Gastrocnemius medialis (tissue), 4 donors: ENCODE results near the gene ZNF608. TPM values are rescaled to one million over a fixed set of nuclear protein-coding genes. Genes with fewer than 3 reads are reported as not detected.

Source experiments
- ATAC-seq, 2 donors: fragments of 150-250 bp; one replicate each; pipeline ENCODE4 v1.9.1; 2016
- DNase-seq, 2 donors: peaks; one replicate each; pipeline ENCODE4 v3.0.0-alpha.2; 2019
- H3K27ac ChIP-seq, 4 donors: fragments of 200-600 bp; sonication (generic); 1 replicate in 1 of 4; 2 replicates in 3 of 4; pipeline ENCODE4 v1.5.1; 2016 to 2018; ENCODE audit warnings: mild to moderate bottlenecking in 2 of 4, moderate library complexity in 1 of 4
- H3K27me3 ChIP-seq, 3 donors: fragments of 200-600 bp; sonication (generic) in 2 of 3; 1 replicate in 1 of 3; 2 replicates in 2 of 3; pipeline versions ENCODE4 v1.5.1 to v1.6.0; 2016 to 2019; ENCODE audit warnings: mild to moderate bottlenecking in 1 of 3, moderate library complexity in 1 of 3
- H3K36me3 ChIP-seq, 2 donors: fragments of 200-600 bp; sonication (generic) in 1 of 2; one replicate each; pipeline ENCODE4 v1.5.1; 2017 to 2018
- H3K4me1 ChIP-seq, 2 donors: fragments of 200-600 bp; sonication (generic) in 1 of 2; one replicate each; pipeline ENCODE4 v1.5.1; 2016 to 2017; ENCODE audit warnings: mild to moderate bottlenecking in 2 of 2
- H3K4me3 ChIP-seq, 4 donors: fragments of 200-600 bp; sonication (generic) in 3 of 4; 1 replicate in 1 of 4; 2 replicates in 3 of 4; pipeline ENCODE4 v1.5.1; 2016 to 2019; ENCODE audit warnings: mild to moderate bottlenecking in 2 of 4
- H3K9me3 ChIP-seq, 3 donors: fragments of 200-600 bp; sonication (generic) in 2 of 3; 1 replicate in 1 of 3; 2 replicates in 2 of 3; pipeline ENCODE4 v1.5.1; 2016 to 2019
- CTCF ChIP-seq, 5 experiments: fragments of 450-650 bp in 3 of 5; fragments of 200-600 bp in 2 of 5; sonication (generic) in 2 of 5; IDR thresholded peaks in 4 of 5; conservative IDR thresholded peaks in 1 of 5; 1 replicate in 4 of 5; 2 replicates in 1 of 5; pipeline ENCODE4 v1.5.1; 2016 to 2019; ENCODE audit warnings: antibody characterized with exemption in 5 of 5, mild to moderate bottlenecking in 3 of 5, moderate library complexity in 3 of 5
- POLR2A ChIP-seq, 2 donors: fragments of 450-650 bp; IDR thresholded peaks; one replicate each; pipeline ENCODE4 v1.6.1; 2017; ENCODE audit warnings: antibody characterized with exemption in 2 of 2, mild to moderate bottlenecking in 2 of 2, moderate library complexity in 2 of 2
- in situ Hi-C, 4 donors: fragments of 200-750 bp; cut with MboI; loops; one replicate each; pipeline versions ENCODE4 v1.15.0 to v1.8.0; 2017; ENCODE audit warnings: low sequenced_read_pairs in 4 of 4
- intact Hi-C: fragments of 100-400 bp; cut with DNase I; formaldehyde crosslinking; loops from one replicate; pipeline ENCODE4 v1.15.1; 2023; ENCODE audit warnings: low total_unique reads
- total RNA-seq, 4 donors: library from RNA; depleted of rRNA; stranded (reverse); fragments of >200 nt; gene quantifications; one replicate each; pipeline versions ENCODE4 v1.1.0 to v1.2.3, GENCODE V29; 2016

ZNF608 gene
- total RNA-seq, 4 donors from 2014 or later = 7.3 to 27.4 (median 17.5) TPM

DNA sequence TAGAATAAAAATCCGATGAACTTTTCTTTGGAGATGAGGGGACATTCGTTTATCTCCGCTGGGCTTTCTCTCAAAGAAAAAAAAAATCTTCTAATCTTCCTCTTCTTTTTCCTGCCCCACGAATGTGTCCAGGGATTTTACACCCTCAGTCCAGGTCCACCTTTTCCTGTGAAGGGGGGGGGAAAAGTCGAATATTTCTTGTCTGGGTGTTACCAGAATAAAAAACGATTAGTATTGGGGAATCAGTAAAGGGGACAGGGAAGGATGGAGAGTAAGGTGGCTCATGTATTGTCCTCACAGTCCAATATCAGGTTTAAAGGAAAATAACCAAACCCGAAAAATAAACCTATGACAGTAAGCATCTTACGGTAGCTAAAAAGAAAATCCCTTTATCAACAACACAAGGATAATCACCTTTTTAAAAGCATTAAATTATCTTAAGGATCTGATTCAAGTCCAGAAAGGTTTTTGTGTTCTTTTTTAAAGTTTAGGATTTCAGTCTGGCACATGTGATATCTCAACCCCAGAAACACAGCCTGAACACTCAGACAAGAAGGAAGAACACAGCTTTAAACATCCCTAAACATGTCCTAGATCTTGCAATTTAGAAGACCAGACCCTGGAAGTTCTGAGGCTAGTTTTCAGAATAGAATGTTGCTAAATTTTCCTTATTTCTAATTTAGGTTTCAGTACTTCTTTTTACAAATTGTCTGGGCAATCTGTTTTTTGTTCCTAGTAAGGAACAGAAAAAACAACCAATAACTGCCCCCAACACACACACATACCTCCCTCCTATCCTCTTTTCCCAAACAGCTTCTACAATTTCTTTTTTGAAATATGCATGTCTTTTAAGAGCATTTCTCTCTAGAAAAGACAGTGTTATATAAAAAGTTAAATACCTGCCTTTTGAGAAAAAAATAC, 1.2 kb downstream of the ZNF608 start:
- H3K9me3 ChIP-seq = no peaks in the 10 kb centered on the region
- DNase-seq (no peak), ATAC-seq (no peak)
- H3K4me3 ChIP-seq = peak overlapping the region; percentile 63 to 81 (median 71)
- H3K27me3 ChIP-seq = no peaks in the 10 kb centered on the region
- no peaks in the 10 kb centered on the region for H3K36me3 ChIP-seq
- peaks cover 45 to 50% of the 10 kb centered on the region in 2 donors for H3K4me1 ChIP-seq
- H3K27ac ChIP-seq = peak overlapping the region; percentile 87 to 96 (median 92)
- in situ Hi-C loops (loop anchor here in 3 of 4 donors (5.0 to 25.0 kb wide), 5 partner anchors 90 to 742 kb away; no protein-coding TSS in a partner anchor), intact Hi-C loops (loop anchor here (5.0 to 10.0 kb wide), 4 partner anchors 82 to 670 kb away; no protein-coding TSS in a partner anchor)
- TF ChIP-seq POLR2A (IDR thresholded peaks at IDR 0.05) = no peak
- TF ChIP-seq CTCF (IDR thresholded peaks at IDR 0.05 in 4 of 5, conservative IDR thresholded peaks at IDR 0.05 in 1 of 5) = no peak

DNA sequence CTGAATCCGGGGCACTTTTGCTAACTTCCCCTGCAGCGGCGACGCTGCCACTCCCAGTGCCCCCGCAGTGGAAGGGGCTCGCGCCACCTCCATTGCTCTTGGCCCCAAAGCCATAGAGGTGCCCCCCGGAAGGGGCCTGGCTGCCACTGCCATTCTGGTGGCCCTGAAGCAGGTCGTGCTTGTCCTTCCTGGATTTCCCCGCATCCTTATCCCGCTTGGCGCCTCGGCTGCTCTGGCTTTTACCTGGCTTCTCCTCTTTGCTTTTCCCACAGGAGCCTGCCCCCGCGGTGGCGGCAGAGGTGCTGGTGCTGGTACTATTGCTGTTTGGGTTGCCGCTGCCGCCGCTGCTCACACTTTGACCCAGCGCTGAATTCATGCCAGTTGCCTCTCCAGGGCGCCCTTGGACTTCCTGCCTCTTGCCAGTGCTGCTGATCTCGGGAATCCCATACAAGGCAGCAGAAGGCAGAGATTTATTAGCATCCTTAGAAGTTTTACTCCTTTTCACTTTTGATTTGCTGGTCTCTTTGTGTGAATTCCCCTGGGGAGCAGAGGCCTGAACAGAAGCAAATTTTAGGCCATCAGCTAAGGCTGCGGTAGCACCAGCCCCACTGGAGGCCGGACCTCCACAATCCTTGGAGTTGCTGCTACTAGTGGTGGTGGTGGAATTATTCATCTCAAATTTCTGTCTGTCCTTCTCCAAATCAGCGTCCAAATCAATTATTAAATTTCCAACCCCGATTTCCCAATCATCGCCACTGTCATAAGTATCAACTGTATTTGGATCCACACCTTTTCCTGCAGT, 2.1 kb downstream of the ZNF608 start:
- ATAC-seq (no peak), DNase-seq (peak; percentile 39 to 64)
- no peaks in the 10 kb centered on the region for H3K36me3 ChIP-seq
- peaks cover 51 to 53% of the 10 kb centered on the region in 2 donors for H3K4me1 ChIP-seq
- in situ Hi-C loops = loop anchor here in 3 of 4 donors (10.0 to 25.0 kb wide), 4 partner anchors 90 to 743 kb away; no protein-coding TSS in a partner anchor
- H3K9me3 ChIP-seq = no peaks in the 10 kb centered on the region
- TF ChIP-seq POLR2A (IDR thresholded peaks at IDR 0.05) (no peak), CTCF (IDR thresholded peaks at IDR 0.05 in 4 of 5, conservative IDR thresholded peaks at IDR 0.05 in 1 of 5) (no peak)
- H3K27ac ChIP-seq = peak overlapping the region; percentile 87 to 96 (median 92)
- intact Hi-C loops = loop anchor here (10.0 kb wide), 1 partner anchor 670 kb away; no protein-coding TSS in a partner anchor
- peak overlapping the region; percentile 63 to 81 (median 71) for H3K4me3 ChIP-seq
- H3K27me3 ChIP-seq = no peaks in the 10 kb centered on the region

GRCh38 chr5:124743602-124744169, 2.8 kb downstream of the ZNF608 start:
- in situ Hi-C loops = loop anchor here in 3 of 4 donors (10.0 to 25.0 kb wide), 4 partner anchors 89 to 744 kb away; no protein-coding TSS in a partner anchor
- ATAC-seq = peak; percentile 60 to 67

More at GRCh38 chr5:124743602-124744169, 2.8 kb downstream of the ZNF608 start:
- Histone ChIP-seq H3K4me1 (peaks cover 56 to 59% of the 10 kb centered on the region in 2 donors), H3K36me3 (no peaks in the 10 kb centered on the region), H3K9me3 (no peaks in the 10 kb centered on the region), H3K4me3 (peak overlapping the region; percentile 63 to 81 (median 71)), H3K27ac (peak overlapping the region; percentile 87 to 96 (median 92)), H3K27me3 (no peaks in the 10 kb centered on the region)
- intact Hi-C loops = loop anchor here (10.0 kb wide), 1 partner anchor 671 kb away; no protein-coding TSS in a partner anchor
- TF ChIP-seq CTCF (IDR thresholded peaks at IDR 0.05 in 4 of 5, conservative IDR thresholded peaks at IDR 0.05 in 1 of 5) (no peak), POLR2A (IDR thresholded peaks at IDR 0.05) (peak; percentile 48 to 79)
- peak; percentile 74 to 83 for DNase-seq
